Measurements from ENCODE around the gene ENHO. TPM values are rescaled to one million over a fixed set of nuclear protein-coding genes. Genes with fewer than 3 reads are reported as not detected.

ENHO gene
- total and polyA plus RNA-seq, 2 experiments from 2014 or later = 7.6 to 8.7 TPM

DNA sequence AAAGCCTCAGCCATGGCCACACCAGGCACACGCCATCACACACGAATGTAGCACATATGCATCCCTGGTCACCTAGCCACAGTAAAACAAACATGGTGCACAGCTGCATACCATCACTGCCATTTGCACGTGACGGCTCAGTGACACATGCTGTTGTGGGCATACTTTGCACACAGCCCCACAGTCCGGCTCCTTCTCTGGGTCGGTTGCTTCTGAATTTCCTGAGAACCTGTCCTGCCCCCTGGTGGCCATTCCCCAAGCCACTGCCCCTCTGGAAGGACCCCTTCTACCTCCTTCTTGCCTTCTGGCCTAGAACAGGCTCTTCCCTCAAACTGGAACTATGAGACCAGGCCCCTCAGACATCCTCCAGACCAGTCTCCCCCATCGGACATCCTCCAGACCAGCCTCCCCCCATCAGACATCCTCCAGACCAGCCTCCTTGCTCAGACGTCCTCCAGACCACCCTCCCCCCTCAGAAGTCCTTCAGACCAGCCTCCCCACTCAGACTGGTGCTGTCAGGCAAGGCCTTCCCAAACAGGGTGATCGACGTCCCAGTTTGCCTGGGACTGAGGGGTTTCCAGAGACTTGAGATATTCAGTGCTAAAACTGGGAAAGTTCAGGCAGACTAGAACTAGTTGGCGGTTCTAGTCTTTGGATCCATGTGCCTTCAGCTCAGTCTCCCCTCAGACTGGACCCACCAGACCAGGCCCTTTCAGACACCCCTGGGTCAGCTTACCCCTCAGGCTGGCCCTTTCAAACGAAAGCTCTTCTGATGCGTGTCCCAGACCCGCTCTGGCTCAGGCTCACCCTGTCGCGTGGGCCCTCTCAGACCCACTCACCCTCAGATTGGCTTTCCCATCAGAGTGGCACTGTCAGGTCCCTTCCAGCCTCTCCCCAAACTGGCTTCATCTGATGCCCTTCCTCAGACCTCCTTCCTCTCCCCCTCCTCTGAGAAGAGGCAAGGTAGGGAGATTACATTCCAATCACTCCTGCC, 24.3 kb upstream of the ENHO start:
- Histone ChIP-seq H3K4me1 (ENCODE audit: low read depth) (no peaks in the 10 kb centered on the region), H3K4me3 (no peak overlapping the region), H3K9me3 (ENCODE audit: low read depth) (no peaks in the 10 kb centered on the region), H3K27me3 (no peaks in the 10 kb centered on the region), H3K36me3 (no peaks in the 10 kb centered on the region), H3K27ac (no peak overlapping the region)
- DNase-seq (ENCODE audit: low read depth in 1 of 2, low spot score in 1 of 2) = peak; percentile 81 to 88
- TF ChIP-seq CTCF (IDR thresholded peaks at IDR 0.05; ENCODE audit: low read depth, low read length) = peak; percentile 89

- Histone ChIP-seq H3K9me3 (ENCODE audit: low read depth) (no peaks in the 10 kb centered on the region), H3K27ac (no peak overlapping the region), H3K4me1 (ENCODE audit: low read depth) (no peaks in the 10 kb centered on the region), H3K36me3 (no peaks in the 10 kb centered on the region), H3K4me3 (no peak overlapping the region), H3K27me3 (no peaks in the 10 kb centered on the region)
- no peak for DNase-seq (ENCODE audit: low read depth in 1 of 2, low spot score in 1 of 2)
- no peak for TF ChIP-seq CTCF (IDR thresholded peaks at IDR 0.05; ENCODE audit: low read depth, low read length)
Observed at GRCh38 chr9:34546102-34546833, 23.5 kb upstream of the ENHO start.

- Histone ChIP-seq H3K4me1 (ENCODE audit: low read depth) (no peaks in the 10 kb centered on the region), H3K9me3 (ENCODE audit: low read depth) (no peaks in the 10 kb centered on the region), H3K27ac (no peak overlapping the region), H3K27me3 (no peaks in the 10 kb centered on the region), H3K36me3 (no peaks in the 10 kb centered on the region), H3K4me3 (no peak overlapping the region)
- DNase-seq (ENCODE audit: low read depth in 1 of 2, low spot score in 1 of 2) = no peak
- no peak for TF ChIP-seq CTCF (IDR thresholded peaks at IDR 0.05; ENCODE audit: low read depth, low read length)
Observed at GRCh38 chr9:34545497-34545896, 22.7 kb upstream of the ENHO start.

DNA sequence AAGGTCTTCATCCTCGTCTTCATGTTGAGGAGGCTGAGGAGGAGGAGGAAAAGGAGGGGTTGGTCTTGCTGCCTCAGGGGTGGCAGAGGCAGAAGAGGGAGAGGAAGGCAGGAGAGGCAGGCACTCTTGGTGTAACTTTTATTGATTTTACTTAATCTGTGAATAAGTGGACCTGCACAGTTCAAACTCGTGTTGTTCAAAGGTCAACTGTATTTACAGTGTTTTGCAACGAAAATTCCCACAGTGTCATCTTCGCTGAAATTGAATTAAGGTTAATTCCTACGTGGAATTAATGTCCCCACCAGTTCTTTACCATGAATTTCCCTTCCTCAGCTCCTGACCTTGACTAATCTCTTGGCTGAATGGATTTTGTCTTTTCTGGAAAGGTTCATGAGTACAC, 21.2 kb upstream of the ENHO start:
- no peaks in the 10 kb centered on the region for H3K9me3 ChIP-seq (ENCODE audit: low read depth)
- TF ChIP-seq CTCF (IDR thresholded peaks at IDR 0.05; ENCODE audit: low read depth, low read length) = no peak
- H3K4me1 ChIP-seq (ENCODE audit: low read depth) = no peaks in the 10 kb centered on the region
- H3K27ac ChIP-seq = no peak overlapping the region
- no peak overlapping the region for H3K4me3 ChIP-seq
- DNase-seq (ENCODE audit: low read depth in 1 of 2, low spot score in 1 of 2) = no peak
- no peaks in the 10 kb centered on the region for H3K36me3 ChIP-seq
- no peaks in the 10 kb centered on the region for H3K27me3 ChIP-seq

DNA sequence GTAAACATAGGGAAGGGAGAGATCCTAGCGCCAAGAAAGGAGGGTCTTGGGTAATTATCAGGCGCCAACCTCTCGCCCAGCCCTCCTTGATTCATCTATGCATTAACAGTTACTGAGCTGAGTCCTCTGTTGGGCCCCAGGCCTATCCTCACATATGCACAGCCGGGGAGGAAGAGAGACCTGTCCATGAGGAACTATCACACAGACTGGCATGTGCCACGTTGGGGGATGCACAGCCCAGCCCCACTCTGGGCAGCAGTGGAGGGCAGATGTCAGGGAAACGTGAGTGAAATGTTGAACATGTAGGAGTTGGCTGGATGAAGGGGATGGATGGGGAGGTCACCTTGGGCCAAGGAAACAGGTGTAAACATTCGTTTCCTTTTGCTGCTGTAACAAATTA, 18.8 kb upstream of the ENHO start:
- DNase-seq (ENCODE audit: low read depth in 1 of 2, low spot score in 1 of 2) = no peak
- Histone ChIP-seq H3K27me3 (no peaks in the 10 kb centered on the region), H3K4me1 (ENCODE audit: low read depth) (no peaks in the 10 kb centered on the region), H3K4me3 (no peak overlapping the region), H3K9me3 (ENCODE audit: low read depth) (no peaks in the 10 kb centered on the region), H3K36me3 (no peaks in the 10 kb centered on the region), H3K27ac (no peak overlapping the region)
- no peak for TF ChIP-seq CTCF (IDR thresholded peaks at IDR 0.05; ENCODE audit: low read depth, low read length)
